ENCODE results near the gene WNK2.

The WNK2 gene

GRCh38 chr9:93255994-93256877 lies 72.3 kb downstream of the WNK2 start:
- no peak for DNase-seq (ENCODE audit: low read depth)
- TF ChIP-seq CTCF (conservative IDR thresholded peaks at IDR 0.05; ENCODE audit: low read depth, low read length) = no peak
- no peak overlapping the region for H3K4me3 ChIP-seq (ENCODE audit: low read length)

GRCh38 chr9:93256878-93257807 lies 73.2 kb downstream of the WNK2 start:
- DNase-seq (ENCODE audit: low read depth) = no peak
- TF ChIP-seq CTCF (conservative IDR thresholded peaks at IDR 0.05; ENCODE audit: low read depth, low read length) = no peak

GRCh38 chr9:93257808-93258331 lies 73.9 kb downstream of the WNK2 start:
- no peak for DNase-seq (ENCODE audit: low read depth)
- no peak for TF ChIP-seq CTCF (conservative IDR thresholded peaks at IDR 0.05; ENCODE audit: low read depth, low read length)
- H3K4me3 ChIP-seq (ENCODE audit: low read length) = no peak overlapping the region

More at GRCh38 chr9:93256878-93257807, 73.2 kb downstream of the WNK2 start:
- no peak overlapping the region for H3K4me3 ChIP-seq (ENCODE audit: low read length)

- no peak for TF ChIP-seq CTCF (conservative IDR thresholded peaks at IDR 0.05; ENCODE audit: low read depth, low read length)
- no peak for DNase-seq (ENCODE audit: low read depth)
- no peak overlapping the region for H3K4me3 ChIP-seq (ENCODE audit: low read length)
Measured at GRCh38 chr9:93258419-93258817, 74.5 kb downstream of the WNK2 start.

GRCh38 chr9:93258818-93259489 lies 75.0 kb downstream of the WNK2 start:
- TF ChIP-seq CTCF (conservative IDR thresholded peaks at IDR 0.05; ENCODE audit: low read depth, low read length) = no peak
- no peak overlapping the region for H3K4me3 ChIP-seq (ENCODE audit: low read length)
- no peak for DNase-seq (ENCODE audit: low read depth)

GRCh38 chr9:93259490-93260262 lies 75.7 kb downstream of the WNK2 start:
- H3K4me3 ChIP-seq (ENCODE audit: low read length) = no peak overlapping the region
- DNase-seq (ENCODE audit: low read depth) = no peak
- TF ChIP-seq CTCF (conservative IDR thresholded peaks at IDR 0.05; ENCODE audit: low read depth, low read length) = no peak

All from retinal pigment epithelial cell (primary cell).